ENCODE results near the gene SORCS2. TPM values are rescaled to one million over a fixed set of nuclear protein-coding genes. Genes with fewer than 3 reads are reported as not detected.
A peak's percentile ranks its signal among the peaks of the same experiment; 100 is the strongest.

The SORCS2 gene
- polyA plus RNA-seq, 3 donors = 0.46 to 0.55 TPM; not detected in 1

DNA sequence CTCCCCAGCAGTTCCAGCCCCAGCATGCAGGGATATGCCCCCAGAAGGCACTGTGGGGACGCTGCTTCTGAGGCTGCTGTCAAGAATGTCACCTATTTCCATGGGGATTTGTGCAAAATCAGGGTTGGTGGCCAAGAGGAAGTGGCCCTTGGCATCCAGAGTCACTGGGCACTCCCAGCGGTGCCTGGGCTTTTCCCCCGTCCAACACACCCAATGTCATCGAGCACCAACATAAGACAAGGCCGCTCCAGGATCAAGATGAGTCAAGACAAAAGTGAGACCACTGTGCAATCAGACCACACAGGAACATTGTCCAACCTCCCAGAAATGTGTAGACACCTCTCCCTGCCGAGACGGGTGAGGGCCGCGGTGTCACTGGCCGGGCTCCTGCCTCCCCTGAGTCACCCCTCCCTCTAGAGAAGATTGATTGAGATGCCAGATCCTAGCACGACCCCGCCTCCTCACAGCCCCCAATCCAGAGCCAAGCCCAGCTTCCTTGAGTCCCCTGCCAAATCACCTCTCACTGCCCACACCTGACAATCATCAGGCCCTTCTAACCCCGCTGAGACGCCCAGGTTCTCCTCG is 553.1 kb downstream of the SORCS2 start:
- Mint-ChIP-seq H3K4me1 (peaks cover 77% of the 10 kb centered on the region), H3K27ac (peak overlapping the region in 6 of 7 donors; percentile 41 to 75 (median 68)), H3K27me3 (ENCODE audit: low read depth in 3 of 3) (peaks cover 3 to 9% (median 7%) of the 10 kb centered on the region in 3 donors), H3K9me3 (peaks cover 0 to 3% (median 0%) of the 10 kb centered on the region in 7 donors), H3K4me3 (no peak overlapping the region), H3K36me3 (peaks cover 2 to 3% of the 10 kb centered on the region in 2 donors)
- intact Hi-C loops (cut with micrococcal nuclease) = no loop called here
- no peak overlapping the region for H2AFZ ChIP-seq (ENCODE audit: insufficient read depth, low read depth, low read length, poor library complexity, severe bottlenecking)
- H3K27ac ChIP-seq (ENCODE audit: low read depth in 1 of 2, low read length in 2 of 2) = peak overlapping the region in 1 of 2 donors; percentile 7
- H4K20me1 ChIP-seq (ENCODE audit: insufficient read depth, low read length) = no peaks in the 10 kb centered on the region
- peak in 2 of 3 donors; percentile 3 to 69 for DNase-seq
- no peak overlapping the region for H3K4me2 ChIP-seq (replicated peaks; ENCODE audit: extremely low read depth, low read length, poor library complexity, severe bottlenecking)
- H3K9me3 ChIP-seq (replicated peaks in 1 of 2; ENCODE audit: control insufficient read depth in 1 of 2, insufficient read depth in 1 of 2, low read length in 2 of 2) = no peaks in the 10 kb centered on the region
- WGBS (ENCODE audit: insufficient coverage) = 81% methylated on average over 7 of the region's 15 CpGs
- no peaks in the 10 kb centered on the region for H3K36me3 ChIP-seq (replicated peaks in 1 of 2; ENCODE audit: control insufficient read depth in 1 of 2, insufficient read depth in 2 of 2, low read length in 2 of 2)
- H3K4me3 ChIP-seq (replicated peaks in 1 of 3; ENCODE audit: low read depth in 2 of 3, low read length in 3 of 3) = no peak overlapping the region
- H3K27me3 ChIP-seq (ENCODE audit: control insufficient read depth in 2 of 2, insufficient read depth in 2 of 2, low read length in 2 of 2) = no peaks in the 10 kb centered on the region
- no peak overlapping the region for H3K9ac ChIP-seq (ENCODE audit: insufficient read depth, low read length, poor library complexity, severe bottlenecking)
- TF ChIP-seq, protein P1, sequence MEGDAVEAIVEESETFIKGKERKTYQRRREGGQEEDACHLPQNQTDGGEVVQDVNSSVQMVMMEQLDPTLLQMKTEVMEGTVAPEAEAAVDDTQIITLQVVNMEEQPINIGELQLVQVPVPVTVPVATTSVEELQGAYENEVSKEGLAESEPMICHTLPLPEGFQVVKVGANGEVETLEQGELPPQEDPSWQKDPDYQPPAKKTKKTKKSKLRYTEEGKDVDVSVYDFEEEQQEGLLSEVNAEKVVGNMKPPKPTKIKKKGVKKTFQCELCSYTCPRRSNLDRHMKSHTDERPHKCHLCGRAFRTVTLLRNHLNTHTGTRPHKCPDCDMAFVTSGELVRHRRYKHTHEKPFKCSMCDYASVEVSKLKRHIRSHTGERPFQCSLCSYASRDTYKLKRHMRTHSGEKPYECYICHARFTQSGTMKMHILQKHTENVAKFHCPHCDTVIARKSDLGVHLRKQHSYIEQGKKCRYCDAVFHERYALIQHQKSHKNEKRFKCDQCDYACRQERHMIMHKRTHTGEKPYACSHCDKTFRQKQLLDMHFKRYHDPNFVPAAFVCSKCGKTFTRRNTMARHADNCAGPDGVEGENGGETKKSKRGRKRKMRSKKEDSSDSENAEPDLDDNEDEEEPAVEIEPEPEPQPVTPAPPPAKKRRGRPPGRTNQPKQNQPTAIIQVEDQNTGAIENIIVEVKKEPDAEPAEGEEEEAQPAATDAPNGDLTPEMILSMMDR (IDR thresholded peaks at IDR 0.05) = no peak
- peaks cover 79 to 80% of the 10 kb centered on the region in 2 donors for H3K4me1 ChIP-seq (ENCODE audit: control insufficient read depth in 1 of 2, insufficient read depth in 2 of 2, low read length in 2 of 2)
- no peaks in the 10 kb centered on the region for H3K79me2 ChIP-seq (ENCODE audit: insufficient read depth, low read length)

DNA sequence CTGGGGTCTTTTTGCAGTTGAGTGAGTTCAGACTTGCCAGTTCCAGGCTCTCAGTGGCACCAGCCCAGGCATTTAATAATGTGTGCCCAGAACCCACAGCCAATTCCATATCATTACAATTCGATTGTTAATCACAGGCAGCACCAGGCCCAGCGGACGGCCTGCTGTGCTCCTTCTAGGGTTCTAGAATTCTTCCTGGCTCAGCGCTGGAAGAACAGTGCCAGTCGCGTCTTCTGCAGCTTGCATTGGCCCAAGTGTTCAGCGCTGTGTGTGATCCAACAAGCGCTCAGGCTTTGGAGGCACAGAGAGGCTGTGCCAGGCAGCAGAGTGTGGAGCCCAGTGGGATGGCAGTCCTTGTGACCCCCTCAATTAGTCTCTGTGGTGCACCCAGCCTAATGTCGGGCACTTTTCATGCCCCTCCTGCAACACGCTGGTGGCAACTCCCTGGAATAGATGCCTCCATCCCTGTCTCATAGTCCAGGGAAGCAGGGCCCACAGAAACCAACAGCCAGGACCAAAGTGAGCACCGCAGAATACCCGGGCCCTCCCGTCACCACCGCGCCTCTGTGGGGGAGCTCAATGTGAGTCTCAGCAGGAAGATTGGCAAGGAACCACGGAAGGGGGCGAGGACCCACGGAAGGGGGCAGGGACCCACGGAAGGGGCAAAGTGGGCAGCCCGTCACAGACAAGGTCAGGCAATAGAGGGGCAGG is 554.2 kb downstream of the SORCS2 start:
- Mint-ChIP-seq H3K9me3 (peaks cover 0 to 1% (median 0%) of the 10 kb centered on the region in 7 donors), H3K4me3 (no peak overlapping the region), H3K36me3 (peaks cover 2 to 3% of the 10 kb centered on the region in 2 donors), H3K27ac (peak overlapping the region in 3 of 7 donors; percentile 73 to 89 (median 89)), H3K4me1 (peaks cover 79% of the 10 kb centered on the region), H3K27me3 (ENCODE audit: low read depth in 3 of 3) (peaks cover 3 to 9% (median 9%) of the 10 kb centered on the region in 3 donors)
- no peak overlapping the region for H3K4me3 ChIP-seq (replicated peaks in 1 of 3; ENCODE audit: low read depth in 2 of 3, low read length in 3 of 3)
- no peak overlapping the region for H3K9ac ChIP-seq (ENCODE audit: insufficient read depth, low read length, poor library complexity, severe bottlenecking)
- H3K9me3 ChIP-seq (replicated peaks in 1 of 2; ENCODE audit: control insufficient read depth in 1 of 2, insufficient read depth in 1 of 2, low read length in 2 of 2) = no peaks in the 10 kb centered on the region
- TF ChIP-seq, protein P1 (IDR thresholded peaks at IDR 0.05) = no peak
- intact Hi-C loops (cut with micrococcal nuclease) = no loop called here
- no peaks in the 10 kb centered on the region for H3K27me3 ChIP-seq (ENCODE audit: control insufficient read depth in 2 of 2, insufficient read depth in 2 of 2, low read length in 2 of 2)
- peaks cover 83% of the 10 kb centered on the region in 2 donors for H3K4me1 ChIP-seq (ENCODE audit: control insufficient read depth in 1 of 2, insufficient read depth in 2 of 2, low read length in 2 of 2)
- no peaks in the 10 kb centered on the region for H3K36me3 ChIP-seq (replicated peaks in 1 of 2; ENCODE audit: control insufficient read depth in 1 of 2, insufficient read depth in 2 of 2, low read length in 2 of 2)
- H2AFZ ChIP-seq (ENCODE audit: insufficient read depth, low read depth, low read length, poor library complexity, severe bottlenecking) = no peak overlapping the region
- H3K27ac ChIP-seq (ENCODE audit: low read depth in 1 of 2, low read length in 2 of 2) = peak overlapping the region; percentile 59 to 65
- H3K79me2 ChIP-seq (ENCODE audit: insufficient read depth, low read length) = no peaks in the 10 kb centered on the region
- WGBS (ENCODE audit: insufficient coverage) = 95% methylated on average over 20 of the region's 20 CpGs
- H4K20me1 ChIP-seq (ENCODE audit: insufficient read depth, low read length) = no peaks in the 10 kb centered on the region
- no peak for DNase-seq
- peak overlapping the region; percentile 9 for H3K4me2 ChIP-seq (replicated peaks; ENCODE audit: extremely low read depth, low read length, poor library complexity, severe bottlenecking)

Data from CD14-positive monocyte (primary cell).